NCI-H146 (cell line): ENCODE results near the gene RABAC1.
"Not testable (repeated sequence)": the region's sequence is repeated elsewhere in the genome, so short reads cannot be mapped to it uniquely, and the experiment has no call there.

ENCODE experiments used
- DNase-seq: peaks from one replicate; lab custom pipeline; 2025; lab: John Stamatoyannopoulos, UW

The RABAC1 gene

DNA sequence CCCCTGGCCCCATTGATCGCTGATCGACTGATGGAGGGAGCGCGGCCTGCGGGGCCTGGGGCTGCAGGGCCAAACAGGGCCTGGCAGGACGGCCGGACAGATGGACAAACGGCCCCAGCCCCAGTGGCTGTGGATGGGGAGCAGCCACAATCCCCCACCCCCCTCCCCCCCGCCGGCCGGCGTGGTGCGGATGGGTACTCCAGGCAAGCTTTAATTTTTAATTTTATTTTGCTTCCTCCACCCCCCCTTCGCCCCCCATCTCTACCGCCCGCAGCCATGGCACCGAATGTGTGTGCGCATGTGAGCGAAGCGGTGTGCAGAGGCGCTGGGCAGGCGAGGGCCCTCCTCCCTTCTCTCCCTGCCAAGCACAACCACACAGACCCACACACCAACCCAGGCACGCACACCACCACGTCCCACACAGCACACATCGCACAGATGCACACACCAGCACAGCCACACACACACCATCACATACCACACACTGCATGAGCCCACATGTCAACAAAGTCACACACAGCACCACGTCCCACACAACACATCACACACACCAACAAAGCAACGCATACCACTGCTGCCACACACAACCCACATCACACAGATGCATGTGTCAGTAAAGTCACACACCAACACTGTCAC lies 43.2 kb downstream of the RABAC1 start:
- DNase-seq, result no peak

DNA sequence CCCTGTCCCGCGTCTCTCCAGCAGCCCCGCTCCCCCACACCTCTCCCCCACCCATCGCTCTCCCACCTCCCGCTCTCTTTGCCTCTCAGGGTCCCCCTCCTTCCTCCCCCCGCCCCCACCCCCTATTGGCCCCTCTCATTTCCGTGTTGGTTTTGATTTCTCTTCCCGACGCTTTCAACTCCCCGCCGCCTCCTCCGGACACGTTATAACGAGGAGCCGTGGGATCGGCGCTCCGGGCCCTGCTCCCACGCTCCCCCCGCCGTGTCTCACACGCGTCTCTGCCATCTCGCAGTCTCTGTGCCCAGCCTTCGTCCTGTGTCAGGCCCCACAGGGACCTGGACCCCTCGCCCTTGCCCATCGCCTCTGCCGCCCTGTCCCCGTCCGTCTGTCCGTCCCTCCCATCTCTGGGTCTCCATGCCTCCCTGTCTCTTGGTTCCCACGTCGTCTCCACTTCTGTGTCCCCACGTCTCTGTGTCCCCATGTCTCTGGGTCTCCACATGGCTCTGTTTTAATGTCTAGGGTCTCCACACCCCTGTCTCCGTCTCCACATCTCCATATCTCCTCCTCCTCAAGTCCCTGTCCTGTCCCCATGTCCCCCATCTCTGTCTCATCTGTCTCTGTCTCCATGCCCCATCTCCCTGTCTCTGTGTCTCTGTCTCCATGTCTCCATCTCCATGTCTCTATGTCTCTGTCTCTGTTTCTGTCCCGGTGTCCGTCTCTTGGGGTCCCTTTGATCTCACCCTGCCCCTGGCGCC lies 43.9 kb downstream of the RABAC1 start:
- no peak for DNase-seq

GRCh38 chr19:41914424-41914834 lies 44.7 kb downstream of the RABAC1 start:
- not testable (repeated sequence) for DNase-seq

DNA sequence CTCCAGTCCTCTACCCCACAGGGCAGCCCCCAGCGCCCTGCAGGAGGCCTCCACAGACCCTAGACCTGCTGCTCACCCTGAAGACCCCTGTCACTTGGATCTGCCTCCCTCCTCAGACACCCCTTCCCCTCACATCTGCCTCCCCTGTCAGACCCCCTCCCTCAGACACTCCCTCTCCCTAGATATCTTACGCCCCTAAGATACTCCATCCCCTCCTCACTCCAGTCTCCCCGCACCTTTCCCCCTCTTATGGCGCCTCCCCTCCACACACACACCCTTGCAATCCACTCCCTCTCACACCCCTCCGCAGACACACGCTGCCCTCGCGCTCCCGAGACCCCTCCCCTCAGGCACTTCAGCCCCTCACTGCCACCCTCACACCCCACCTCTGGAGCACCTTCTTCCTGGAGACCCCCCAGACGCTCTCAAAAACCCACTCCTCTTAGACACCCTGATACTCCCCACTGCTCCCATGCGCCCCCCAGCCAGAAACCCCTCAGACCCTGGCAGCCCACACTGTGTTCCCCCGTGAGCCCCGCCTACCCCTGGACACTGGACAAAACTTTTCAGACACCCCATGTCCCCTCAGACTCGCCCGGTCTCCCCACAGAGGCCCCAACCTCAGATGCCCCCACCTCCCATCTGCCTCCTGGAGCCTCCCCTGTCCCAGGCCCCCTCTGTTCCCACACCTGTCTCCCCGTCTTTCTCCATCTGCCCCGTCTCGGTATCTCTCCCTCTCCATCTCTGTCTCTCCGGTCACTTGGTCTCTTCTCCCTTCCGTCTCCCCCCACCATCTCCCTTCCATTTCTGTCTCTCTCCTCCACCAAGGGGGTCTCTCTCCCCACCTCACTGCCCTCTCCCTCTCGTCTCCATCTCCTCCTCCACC lies 45.3 kb downstream of the RABAC1 start:
- DNase-seq, result no peak

- DNase-seq, result no peak
These were observed 46.1 kb downstream of the RABAC1 start for GRCh38 chr19:41912899-41913537.

- DNase-seq, result no peak
These were observed 47.0 kb downstream of the RABAC1 start for GRCh38 chr19:41911889-41912731.

- no peak for DNase-seq
These were observed 47.9 kb downstream of the RABAC1 start for GRCh38 chr19:41910992-41911888.

DNA sequence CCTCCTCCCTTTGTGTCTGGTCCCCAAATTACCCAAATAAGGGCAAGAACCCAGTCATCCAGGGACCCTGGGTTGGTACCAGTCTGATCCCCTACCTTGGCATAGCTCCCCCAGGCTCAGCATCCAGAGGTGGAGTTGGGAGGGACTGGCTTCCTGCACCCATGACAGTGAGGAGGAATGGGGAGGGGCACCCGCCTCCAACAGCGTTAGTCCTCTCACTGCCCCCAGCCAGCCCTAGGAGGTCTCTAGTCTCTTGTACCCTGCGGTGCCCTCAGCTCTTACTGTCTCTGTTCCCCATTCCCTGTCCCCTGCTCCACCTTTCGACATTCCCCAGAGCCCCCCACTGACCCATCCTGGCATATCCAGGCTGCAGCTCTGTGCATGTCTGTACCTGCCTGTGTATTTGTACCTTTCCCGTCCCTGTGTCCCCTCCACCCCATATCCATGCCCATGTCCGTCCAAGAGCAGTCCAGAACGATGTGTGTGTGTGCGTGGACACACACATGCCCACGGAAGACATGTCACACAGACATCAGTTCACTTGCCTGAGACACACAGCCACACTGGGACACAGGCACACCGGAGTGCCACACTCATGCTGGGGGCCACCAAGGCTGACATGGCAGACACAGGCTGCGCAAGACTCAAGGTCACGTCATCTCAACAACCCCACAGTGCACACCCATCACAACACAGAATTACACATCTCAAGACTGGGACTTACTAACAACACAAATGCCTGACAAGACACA lies 48.7 kb downstream of the RABAC1 start:
- no peak for DNase-seq

GRCh38 chr19:41909706-41910105 lies 49.4 kb downstream of the RABAC1 start:
- DNase-seq, result no peak

DNA sequence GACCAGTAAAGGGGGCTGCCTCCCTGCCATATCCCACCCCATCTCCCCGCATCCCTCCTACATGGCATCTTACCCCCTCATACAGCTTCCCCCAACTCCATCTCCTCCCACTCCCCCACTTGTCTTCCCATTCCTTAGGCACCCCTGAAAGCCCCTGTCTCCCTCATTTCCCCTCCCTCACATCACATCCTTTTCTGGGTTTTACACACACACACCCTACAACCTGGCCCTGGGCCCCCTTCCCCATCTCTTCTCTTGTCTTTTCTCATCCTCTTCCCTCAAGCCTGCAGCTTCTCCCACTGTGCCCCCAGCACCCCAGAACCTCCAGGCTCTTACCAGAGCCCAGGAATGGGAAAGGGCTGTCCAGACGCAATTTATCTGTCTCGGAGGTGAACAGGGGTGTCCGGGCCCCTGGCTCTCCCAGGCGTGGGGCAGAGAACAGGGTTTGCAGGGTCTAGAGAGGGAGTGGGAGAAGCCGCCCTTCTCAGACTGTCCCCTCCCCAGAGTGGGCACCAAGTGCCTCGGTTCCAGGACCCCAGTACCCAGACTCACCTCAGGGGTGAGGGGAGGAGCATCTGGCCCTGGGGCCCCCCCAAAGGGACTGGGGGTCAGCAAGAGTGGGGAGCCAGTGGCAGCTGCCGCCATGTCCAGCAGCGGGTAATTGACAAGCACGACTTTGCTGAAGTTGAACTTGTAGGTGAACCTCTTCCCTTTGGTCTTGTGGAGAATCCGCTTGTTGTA lies 50.2 kb downstream of the RABAC1 start:
- no peak for DNase-seq

GRCh38 chr19:41907994-41908615 lies 51.0 kb downstream of the RABAC1 start:
- no peak for DNase-seq

DNA sequence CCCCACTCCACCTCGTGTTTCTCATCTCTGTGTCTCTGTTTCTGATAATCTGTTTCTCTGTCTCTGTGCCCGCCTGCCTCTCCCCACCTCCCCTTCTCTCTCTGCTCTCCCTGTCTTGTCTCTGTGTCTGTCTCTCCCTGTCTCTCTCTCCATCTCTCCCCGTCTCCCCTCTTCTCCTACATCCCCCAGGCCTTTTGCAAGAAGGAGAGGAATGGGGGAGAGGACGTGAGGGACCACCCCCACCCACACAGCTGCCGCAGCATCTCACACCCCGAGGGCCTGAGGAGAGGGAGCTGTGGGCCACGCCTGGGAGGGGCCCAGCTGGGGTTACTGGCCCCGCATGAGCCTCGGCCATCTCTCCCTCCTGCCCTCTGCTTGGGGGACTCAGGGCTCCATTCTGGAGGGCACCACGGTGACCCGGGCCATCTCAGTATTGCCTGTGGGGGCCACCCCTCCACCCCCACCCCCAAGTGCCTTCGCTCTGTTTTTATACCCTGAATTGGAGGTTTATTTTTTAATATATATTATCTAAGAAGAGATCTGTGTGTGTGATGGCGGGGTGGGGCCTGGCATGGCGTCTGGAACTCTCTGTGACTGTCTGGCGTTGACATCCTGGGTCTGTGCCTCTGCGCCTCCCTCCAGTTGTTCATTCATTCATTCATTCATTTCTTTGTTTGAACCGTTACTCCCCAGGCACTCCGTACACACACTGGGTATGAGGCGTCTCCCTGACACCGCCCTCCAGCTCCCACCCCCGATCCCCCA lies 52.0 kb downstream of the RABAC1 start:
- no peak for DNase-seq
